Neural cell (in vitro differentiated cells): ENCODE results near the gene IL6R. TPM values are rescaled to one million over a fixed set of nuclear protein-coding genes. Genes with fewer than 3 reads are reported as not detected.

Source experiments
- H2AFZ ChIP-seq: fragments of 200-600, 300-800 bp; sonication (generic), shearing (Covaris generic); 2 replicates; pipeline ENCODE4 v1.6.0; 2014; ENCODE audit warnings: low read depth, mild to moderate bottlenecking, antibody characterized with exemption, low read length, moderate library complexity
- H3F3A ChIP-seq: fragments of 200-600 bp; shearing (Covaris generic); 2 replicates; pipeline ENCODE4 v1.6.1; 2016; ENCODE audit warnings: mild to moderate bottlenecking, moderate library complexity, mixed read lengths, antibody characterized with exemption, low read length; ENCODE audit not compliant: insufficient read depth, poor library complexity, severe bottlenecking
- H3K27ac ChIP-seq: fragments of 200-600, 300-800 bp; sonication (generic), shearing (Covaris generic); 2 replicates; pipeline ENCODE4 v1.5.1; 2014; ENCODE audit warnings: mild to moderate bottlenecking, low read length, moderate library complexity
- H3K27me3 ChIP-seq: fragments of 300-800, 200-600 bp; sonication (generic), shearing (Covaris generic); 2 replicates; pipeline ENCODE4 v1.6.0; 2014; ENCODE audit warnings: mild to moderate bottlenecking, low read depth, low read length, moderate library complexity; ENCODE audit not compliant: insufficient read depth
- H3K36me3 ChIP-seq: fragments of 300-800, 200-600 bp; sonication (generic), shearing (Covaris generic); 2 replicates; pipeline ENCODE4 v1.5.1; 2014; ENCODE audit warnings: mild to moderate bottlenecking, antibody characterized with exemption, low read length, moderate library complexity; ENCODE audit not compliant: insufficient read depth
- H3K4me2 ChIP-seq: fragments of 300-800, 200-600 bp; sonication (generic), shearing (Covaris generic); 2 replicates; pipeline ENCODE4 v1.6.0; 2014; ENCODE audit warnings: mild to moderate bottlenecking, low read length
- H3K4me3 ChIP-seq: fragments of 300-800, 200-600 bp; sonication (generic), shearing (Covaris generic); 2 replicates; pipeline ENCODE4 v1.5.1; 2014; ENCODE audit warnings: mild to moderate bottlenecking, low read length, moderate library complexity
- H3K79me2 ChIP-seq: fragments of 200-600 bp; shearing (Covaris generic); replicated peaks from 2 replicates; pipeline ENCODE4 v1.6.0; 2014; ENCODE audit warnings: mild to moderate bottlenecking, low read length, moderate library complexity; ENCODE audit not compliant: insufficient read depth
- H3K9ac ChIP-seq: fragments of 300-800, 200-600 bp; sonication (generic), shearing (Covaris generic); 2 replicates; pipeline ENCODE4 v1.6.1; 2016; ENCODE audit warnings: mild to moderate bottlenecking, low read length, mixed read lengths
- H3K9me2 ChIP-seq: fragments of 200-600 bp; shearing (Covaris generic); 2 replicates; pipeline ENCODE4 v1.6.1; 2016; ENCODE audit warnings: mild to moderate bottlenecking, low read length, mixed read lengths; ENCODE audit not compliant: insufficient read depth
- H3K9me3 ChIP-seq: fragments of 200-600, 300-800 bp; sonication (generic), shearing (Covaris generic); 2 replicates; pipeline ENCODE4 v1.6.1; 2016; ENCODE audit warnings: mild to moderate bottlenecking, mixed run types, low read length, moderate library complexity, mixed read lengths
- H4K20me1 ChIP-seq: fragments of 200-600 bp; shearing (Covaris generic); 2 replicates; pipeline ENCODE4 v1.6.1; 2016; ENCODE audit warnings: mild to moderate bottlenecking, mixed run types; ENCODE audit not compliant: insufficient read depth
- CTCF ChIP-seq: fragments of 450-650 bp; IDR thresholded peaks from 2 replicates; pipeline ENCODE4 v1.5.1; 2014; ENCODE audit warnings: antibody characterized with exemption, mild to moderate bottlenecking, moderate library complexity; ENCODE audit not compliant: poor library complexity, severe bottlenecking
- EP300 ChIP-seq: fragments of 450-650 bp; conservative IDR thresholded peaks from 2 replicates; pipeline ENCODE4 v1.6.1; 2014; ENCODE audit warnings: antibody characterized with exemption, mild to moderate bottlenecking, moderate library complexity; ENCODE audit not compliant: poor library complexity, severe bottlenecking
- EZH2 ChIP-seq: fragments of 200-600, 300-800 bp; shearing (Covaris generic), sonication (generic); IDR thresholded peaks from 2 replicates; pipeline ENCODE4 v1.6.1; 2014; ENCODE audit warnings: antibody characterized with exemption, low read length, borderline replicate concordance, mild to moderate bottlenecking; ENCODE audit not compliant: insufficient read depth, poor library complexity, severe bottlenecking
- MXI1 ChIP-seq: fragments of 450-650 bp; conservative IDR thresholded peaks from 2 replicates; pipeline ENCODE4 v1.6.1; 2014; ENCODE audit warnings: antibody characterized with exemption, mild to moderate bottlenecking; ENCODE audit not compliant: poor library complexity, severe bottlenecking
- RAD21 ChIP-seq: fragments of 450-650 bp; conservative IDR thresholded peaks from 2 replicates; pipeline ENCODE4 v1.6.1; 2014; ENCODE audit warnings: antibody characterized with exemption, mild to moderate bottlenecking, moderate library complexity
- SMC3 ChIP-seq: fragments of 450-650 bp; conservative IDR thresholded peaks from 2 replicates; pipeline ENCODE4 v1.6.1; 2014; ENCODE audit warnings: antibody characterized with exemption, mild to moderate bottlenecking, moderate library complexity; ENCODE audit not compliant: poor library complexity
- TAF1 ChIP-seq: IDR thresholded peaks from 2 replicates; pipeline ENCODE4 v1.6.1; 2012; ENCODE audit warnings: low read depth
- polyA plus RNA-seq: library from polyadenylated mRNA; depleted of rRNA; stranded (reverse); fragments of >200 nt; gene quantifications from 2 replicates; pipeline ENCODE4 v1.2.3, GENCODE V29; 2014
- TF ChIP-seq, protein P1 (sequence below): IDR thresholded peaks from 2 replicates; pipeline ENCODE4 v1.6.1; 2012; ENCODE audit warnings: borderline replicate concordance

Gene IL6R
- polyA plus RNA-seq, 1 donor from 2014 or later: not detected

DNA sequence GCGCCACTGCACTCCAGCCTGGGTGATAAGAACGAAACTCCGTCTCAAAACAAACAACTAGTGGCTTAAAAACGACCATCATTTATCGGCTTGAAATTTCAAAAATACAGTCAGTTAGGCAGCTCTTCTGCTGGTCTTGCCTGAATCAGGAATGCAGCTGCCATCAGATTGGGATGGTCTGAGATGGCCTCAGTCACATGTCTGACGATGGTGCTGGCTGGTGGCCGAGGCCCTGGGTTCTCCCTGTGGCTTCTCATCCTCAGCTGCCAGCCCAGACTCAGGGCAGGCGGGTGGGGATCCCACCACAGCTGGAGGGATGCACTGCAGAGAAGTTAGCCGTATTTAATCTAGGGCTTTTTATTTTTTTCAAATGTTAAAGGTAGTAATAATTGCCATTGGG is 31.3 kb downstream of the IL6R start:
- H3K9me3 ChIP-seq: no peaks in the 10 kb centered on the region
- no peak for TF ChIP-seq TAF1
- no peak for TF ChIP-seq MXI1
- TF ChIP-seq SMC3: no peak
- TF ChIP-seq RAD21: no peak
- no peaks in the 10 kb centered on the region for H3F3A ChIP-seq
- H2AFZ ChIP-seq: no peak overlapping the region
- H3K9me2 ChIP-seq: no peaks in the 10 kb centered on the region
- no peak overlapping the region for H3K4me3 ChIP-seq
- no peaks in the 10 kb centered on the region for H3K36me3 ChIP-seq
- no peak overlapping the region for H3K9ac ChIP-seq
- no peak overlapping the region for H3K4me2 ChIP-seq
- H3K79me2 ChIP-seq: no peaks in the 10 kb centered on the region
- no peak overlapping the region for H3K27ac ChIP-seq
- H4K20me1 ChIP-seq: no peaks in the 10 kb centered on the region
- H3K27me3 ChIP-seq: no peaks in the 10 kb centered on the region

GRCh38 chr1:154440036-154440804 is 35.1 kb downstream of the IL6R start:
- Histone ChIP-seq H3K79me2 (no peaks in the 10 kb centered on the region), H3K4me3 (no peak overlapping the region), H3K9ac (no peak overlapping the region), H3K27me3 (no peaks in the 10 kb centered on the region), H4K20me1 (no peaks in the 10 kb centered on the region), H3K36me3 (no peaks in the 10 kb centered on the region), H3F3A (no peaks in the 10 kb centered on the region), H3K9me2 (no peaks in the 10 kb centered on the region), H3K4me2 (no peak overlapping the region), H3K9me3 (no peaks in the 10 kb centered on the region), H3K27ac (no peak overlapping the region), H2AFZ (no peak overlapping the region)
- no peak for TF ChIP-seq TAF1
- TF ChIP-seq EP300: no peak
- no peak for TF ChIP-seq MXI1
- TF ChIP-seq CTCF: no peak
- TF ChIP-seq, protein P1, sequence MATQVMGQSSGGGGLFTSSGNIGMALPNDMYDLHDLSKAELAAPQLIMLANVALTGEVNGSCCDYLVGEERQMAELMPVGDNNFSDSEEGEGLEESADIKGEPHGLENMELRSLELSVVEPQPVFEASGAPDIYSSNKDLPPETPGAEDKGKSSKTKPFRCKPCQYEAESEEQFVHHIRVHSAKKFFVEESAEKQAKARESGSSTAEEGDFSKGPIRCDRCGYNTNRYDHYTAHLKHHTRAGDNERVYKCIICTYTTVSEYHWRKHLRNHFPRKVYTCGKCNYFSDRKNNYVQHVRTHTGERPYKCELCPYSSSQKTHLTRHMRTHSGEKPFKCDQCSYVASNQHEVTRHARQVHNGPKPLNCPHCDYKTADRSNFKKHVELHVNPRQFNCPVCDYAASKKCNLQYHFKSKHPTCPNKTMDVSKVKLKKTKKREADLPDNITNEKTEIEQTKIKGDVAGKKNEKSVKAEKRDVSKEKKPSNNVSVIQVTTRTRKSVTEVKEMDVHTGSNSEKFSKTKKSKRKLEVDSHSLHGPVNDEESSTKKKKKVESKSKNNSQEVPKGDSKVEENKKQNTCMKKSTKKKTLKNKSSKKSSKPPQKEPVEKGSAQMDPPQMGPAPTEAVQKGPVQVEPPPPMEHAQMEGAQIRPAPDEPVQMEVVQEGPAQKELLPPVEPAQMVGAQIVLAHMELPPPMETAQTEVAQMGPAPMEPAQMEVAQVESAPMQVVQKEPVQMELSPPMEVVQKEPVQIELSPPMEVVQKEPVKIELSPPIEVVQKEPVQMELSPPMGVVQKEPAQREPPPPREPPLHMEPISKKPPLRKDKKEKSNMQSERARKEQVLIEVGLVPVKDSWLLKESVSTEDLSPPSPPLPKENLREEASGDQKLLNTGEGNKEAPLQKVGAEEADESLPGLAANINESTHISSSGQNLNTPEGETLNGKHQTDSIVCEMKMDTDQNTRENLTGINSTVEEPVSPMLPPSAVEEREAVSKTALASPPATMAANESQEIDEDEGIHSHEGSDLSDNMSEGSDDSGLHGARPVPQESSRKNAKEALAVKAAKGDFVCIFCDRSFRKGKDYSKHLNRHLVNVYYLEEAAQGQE: no peak
- no peak for TF ChIP-seq EZH2
